GM18520 (cell line): Measurements from ENCODE around the gene KRTAP12-3.
"Not testable (repeated sequence)": the region's sequence is repeated elsewhere in the genome, so short reads cannot be mapped to it uniquely, and the experiment has no call there.

Source experiments
- ATAC-seq: cut with Tn5 transposase; IDR thresholded peaks from one replicate; pipeline ENCODE4 v1.9.1; 2021; ENCODE audit not compliant: unreplicated experiment

The KRTAP12-3 gene

GRCh38 chr21:44657635-44658540, at the start of gene KRTAP12-3:
Gene KRTAP12-3, plus strand, starts transcription at chr21:44657932. Its CDS starts 48 bp downstream, at chr21:44657980.
- no peak for ATAC-seq

- ATAC-seq, result no peak
Observed at GRCh38 chr21:44609193-44609592, 48.5 kb upstream of the KRTAP12-3 start.

GRCh38 chr21:44610157-44610843, 47.4 kb upstream of the KRTAP12-3 start:
- ATAC-seq, result not testable (repeated sequence)

GRCh38 chr21:44611551-44611950, 46.2 kb upstream of the KRTAP12-3 start:
- ATAC-seq, result no peak

- ATAC-seq, result no peak
Observed at GRCh38 chr21:44612029-44612486, 45.7 kb upstream of the KRTAP12-3 start, which contains the start of gene KRTAP10-8. Gene KRTAP10-8, plus strand, starts transcription at chr21:44612079. Its CDS starts 22 bp downstream, at chr21:44612101.

- ATAC-seq, result no peak
Observed at GRCh38 chr21:44612669-44613229, 45.0 kb upstream of the KRTAP12-3 start.

GRCh38 chr21:44613386-44614155, 44.2 kb upstream of the KRTAP12-3 start:
- no peak for ATAC-seq

- ATAC-seq, result no peak
Observed at GRCh38 chr21:44614161-44614631, 43.5 kb upstream of the KRTAP12-3 start.

GRCh38 chr21:44614961-44615391, 42.8 kb upstream of the KRTAP12-3 start:
- no peak for ATAC-seq

GRCh38 chr21:44615466-44615865, 42.3 kb upstream of the KRTAP12-3 start:
- ATAC-seq, result no peak

GRCh38 chr21:44615911-44616590, 41.7 kb upstream of the KRTAP12-3 start:
- no peak for ATAC-seq

- ATAC-seq, result no peak
Observed at GRCh38 chr21:44616591-44616926, 41.2 kb upstream of the KRTAP12-3 start.

- no peak for ATAC-seq
Observed at GRCh38 chr21:44617071-44617501, 40.6 kb upstream of the KRTAP12-3 start.

- no peak for ATAC-seq
Observed at GRCh38 chr21:44618504-44618903, 39.2 kb upstream of the KRTAP12-3 start.

- ATAC-seq, result no peak
Observed at GRCh38 chr21:44618909-44619308, 38.8 kb upstream of the KRTAP12-3 start.

GRCh38 chr21:44619886-44620285, 37.8 kb upstream of the KRTAP12-3 start:
- ATAC-seq, result no peak

- ATAC-seq, result no peak
Observed at GRCh38 chr21:44623575-44623974, 34.2 kb upstream of the KRTAP12-3 start.

- no peak for ATAC-seq
Observed at GRCh38 chr21:44625756-44626155, 32.0 kb upstream of the KRTAP12-3 start.

- ATAC-seq, result no peak
Observed at GRCh38 chr21:44626262-44626661, 31.5 kb upstream of the KRTAP12-3 start.

GRCh38 chr21:44626673-44627143, 31.0 kb upstream of the KRTAP12-3 start, which contains the start of gene KRTAP10-9:
Gene KRTAP10-9, plus strand, starts transcription at chr21:44627093. Its CDS starts 79 bp downstream, at chr21:44627172.
- no peak for ATAC-seq
